Stomach smooth muscle (tissue), 2 donors: ENCODE data around the gene TOMM6.
A peak's percentile ranks its signal among the peaks of the same experiment; 100 is the strongest.

ENCODE experiments used
- H3K27ac ChIP-seq: one replicate; pipeline ENCODE4 v1.7.0; 2013; ENCODE audit warnings: mild to moderate bottlenecking, low read length, inconsistent platforms
- H3K27me3 ChIP-seq, 2 donors: one replicate each; pipeline ENCODE4 v1.7.0; 2013; ENCODE audit warnings: low read length in 2 of 2; ENCODE audit not compliant: insufficient read depth in 2 of 2, control insufficient read depth in 1 of 2
- H3K36me3 ChIP-seq, 2 donors: one replicate each; pipeline ENCODE4 v1.7.0; 2013; ENCODE audit warnings: low read length in 2 of 2; ENCODE audit not compliant: control insufficient read depth in 2 of 2, insufficient read depth in 2 of 2
- H3K4me1 ChIP-seq: one replicate; pipeline ENCODE4 v1.7.0; 2013; ENCODE audit warnings: low read length; ENCODE audit not compliant: control insufficient read depth, insufficient read depth
- H3K4me3 ChIP-seq, 2 donors: one replicate each; pipeline ENCODE4 v1.7.0; 2013; ENCODE audit warnings: low read length in 2 of 2
- H3K9ac ChIP-seq, 2 donors: one replicate each; pipeline ENCODE4 v1.7.0; 2013; ENCODE audit warnings: low read length in 2 of 2, mild to moderate bottlenecking in 1 of 2
- H3K9me3 ChIP-seq, 2 donors: one replicate each; pipeline ENCODE4 v1.7.0; 2013; ENCODE audit warnings: low read length in 2 of 2; ENCODE audit not compliant: control insufficient read depth in 2 of 2
- donor health status: healthy.
- donor health status: Pancreatic carcinoma.

Gene TOMM6

DNA sequence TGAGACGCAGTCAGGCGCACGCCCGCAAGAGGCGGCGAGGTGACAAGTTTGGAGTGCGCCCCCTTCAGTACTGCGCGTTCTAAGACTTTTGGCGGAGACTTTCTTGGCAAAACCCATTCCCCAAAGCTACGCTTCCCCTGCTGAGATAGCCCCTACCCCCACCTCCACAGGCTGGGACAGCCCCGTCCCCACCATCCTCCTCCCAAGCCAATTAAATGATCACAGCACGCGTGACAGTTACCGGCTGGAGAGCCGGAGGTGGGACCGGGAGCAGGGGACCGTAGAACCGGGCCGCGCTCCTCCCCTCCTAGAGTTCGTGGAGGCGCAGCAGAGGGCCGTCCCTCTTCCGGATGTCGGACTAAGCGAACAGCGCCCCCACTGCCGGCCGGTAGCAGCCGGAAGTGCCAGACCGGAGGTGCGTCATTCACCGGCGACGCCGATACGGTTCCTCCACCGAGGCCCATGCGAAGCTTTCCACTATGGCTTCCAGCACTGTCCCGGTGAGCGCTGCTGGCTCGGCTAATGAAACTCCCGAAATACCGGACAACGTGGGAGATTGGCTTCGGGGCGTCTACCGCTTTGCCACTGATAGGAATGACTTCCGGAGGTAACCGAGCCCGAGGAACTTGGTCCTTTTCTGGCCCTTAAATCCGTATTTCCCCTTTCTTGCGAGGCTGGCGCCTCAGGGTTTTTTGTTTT is at the start of gene TOMM6:
TOMM6 (plus strand) TSS at position 476 of the 699 bp plus-strand sequence; CDS start at position 480, 4 bp downstream.
- peak within 1 kb of the TSS; percentile 94 for H3K27ac ChIP-seq
- H3K36me3 ChIP-seq: peaks cover 16 to 20% of the 10 kb centered on the region in 2 donors
- peak within 1 kb of the TSS; percentile 95 to 99 for H3K9ac ChIP-seq
- H3K9me3 ChIP-seq: no peaks in the 10 kb centered on the region
- H3K4me3 ChIP-seq: peak within 1 kb of the TSS; percentile 85 to 99
- H3K4me1 ChIP-seq: peaks cover 29% of the 10 kb centered on the region
- H3K27me3 ChIP-seq: no peaks in the 10 kb centered on the region

- no peaks in the 10 kb centered on the region for H3K36me3 ChIP-seq
These were observed 48.5 kb upstream of the TOMM6 start for GRCh38 chr6:41739041-41739440.

GRCh38 chr6:41740366-41741162 is 46.9 kb upstream of the TOMM6 start:
- no peaks in the 10 kb centered on the region for H3K36me3 ChIP-seq
- no peaks in the 10 kb centered on the region for H3K9me3 ChIP-seq
- H3K27me3 ChIP-seq: no peaks in the 10 kb centered on the region
- H3K27ac ChIP-seq: no peak overlapping the region
- no peak overlapping the region for H3K4me3 ChIP-seq
- peaks cover 5% of the 10 kb centered on the region for H3K4me1 ChIP-seq
- no peak overlapping the region for H3K9ac ChIP-seq

More at GRCh38 chr6:41739041-41739440, 48.5 kb upstream of the TOMM6 start:
- Histone ChIP-seq H3K9ac (no peak overlapping the region), H3K9me3 (no peaks in the 10 kb centered on the region), H3K27ac (no peak overlapping the region), H3K4me3 (no peak overlapping the region), H3K27me3 (no peaks in the 10 kb centered on the region), H3K4me1 (peaks cover 6% of the 10 kb centered on the region)

DNA sequence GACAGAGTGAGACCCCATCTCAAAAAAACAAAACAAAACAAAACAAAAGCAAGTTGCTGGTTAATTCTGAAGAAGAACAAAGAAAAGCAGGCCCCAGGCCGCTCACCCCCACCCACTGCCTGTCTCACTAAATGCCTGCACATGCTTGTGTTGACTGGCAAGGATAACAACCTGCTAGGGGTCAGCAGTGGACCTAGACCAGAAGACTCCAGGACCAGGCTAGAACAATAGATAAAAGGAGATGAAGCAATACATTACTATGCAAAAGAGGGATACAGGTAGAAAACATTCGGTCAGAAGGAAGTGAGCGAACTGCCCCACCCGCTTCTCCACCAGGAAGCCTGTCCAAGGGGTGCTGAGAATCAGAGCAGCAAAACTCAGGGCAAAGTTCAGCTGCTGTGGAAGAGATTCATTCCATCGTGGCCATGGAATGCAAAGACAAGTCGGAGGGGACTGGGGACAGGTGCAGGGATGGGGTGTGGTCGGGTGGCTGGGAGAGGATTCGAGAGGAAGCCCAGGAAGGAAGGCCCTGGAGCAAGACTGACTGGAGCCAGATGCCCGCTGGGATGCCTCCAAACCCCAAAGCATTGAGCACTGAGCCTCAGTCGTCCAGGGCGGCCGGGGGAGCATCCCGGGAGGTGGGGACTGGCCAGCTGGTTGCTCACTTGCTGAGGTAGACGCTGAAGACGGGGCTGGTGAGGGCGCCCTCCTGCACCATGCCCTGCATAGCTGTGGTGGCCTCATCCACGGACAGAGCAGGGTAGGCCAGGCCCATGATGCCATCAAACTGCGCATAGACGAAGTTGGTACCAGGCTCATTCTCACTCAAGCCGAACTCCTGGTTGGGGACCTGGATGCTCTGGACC is 45.6 kb upstream of the TOMM6 start:
- Histone ChIP-seq H3K4me1 (no peaks in the 10 kb centered on the region), H3K36me3 (no peaks in the 10 kb centered on the region), H3K9ac (no peak overlapping the region), H3K27ac (no peak overlapping the region), H3K4me3 (no peak overlapping the region), H3K9me3 (no peaks in the 10 kb centered on the region), H3K27me3 (no peaks in the 10 kb centered on the region)

GRCh38 chr6:41743406-41744235 is 43.9 kb upstream of the TOMM6 start:
- no peaks in the 10 kb centered on the region for H3K36me3 ChIP-seq
- no peak overlapping the region for H3K27ac ChIP-seq
- no peaks in the 10 kb centered on the region for H3K4me1 ChIP-seq
- H3K9ac ChIP-seq: no peak overlapping the region
- no peaks in the 10 kb centered on the region for H3K27me3 ChIP-seq
- no peaks in the 10 kb centered on the region for H3K9me3 ChIP-seq
- H3K4me3 ChIP-seq: no peak overlapping the region

- H3K27me3 ChIP-seq: no peaks in the 10 kb centered on the region
These were observed 43.2 kb upstream of the TOMM6 start for GRCh38 chr6:41744236-41744787.

GRCh38 chr6:41746107-41746506 is 41.4 kb upstream of the TOMM6 start:
- H3K4me3 ChIP-seq: no peak overlapping the region
- no peak overlapping the region for H3K27ac ChIP-seq
- H3K27me3 ChIP-seq: no peaks in the 10 kb centered on the region
- no peaks in the 10 kb centered on the region for H3K4me1 ChIP-seq
- no peaks in the 10 kb centered on the region for H3K9me3 ChIP-seq
- no peak overlapping the region for H3K9ac ChIP-seq
- H3K36me3 ChIP-seq: no peaks in the 10 kb centered on the region

More at GRCh38 chr6:41744236-41744787, 43.2 kb upstream of the TOMM6 start:
- Histone ChIP-seq H3K9me3 (no peaks in the 10 kb centered on the region), H3K4me1 (no peaks in the 10 kb centered on the region), H3K4me3 (no peak overlapping the region), H3K36me3 (no peaks in the 10 kb centered on the region), H3K27ac (no peak overlapping the region), H3K9ac (no peak overlapping the region)

GRCh38 chr6:41747256-41748101 is 40.0 kb upstream of the TOMM6 start, which contains the start of gene PGC:
PGC (minus strand) TSS chr6:41747397; CDS start chr6:41747334, 63 bp downstream.
- Histone ChIP-seq H3K4me3 (no peak within 1 kb of the TSS), H3K36me3 (no peaks in the 10 kb centered on the region), H3K27ac (no peak within 1 kb of the TSS), H3K9me3 (no peaks in the 10 kb centered on the region), H3K9ac (no peak within 1 kb of the TSS), H3K27me3 (no peaks in the 10 kb centered on the region), H3K4me1 (no peaks in the 10 kb centered on the region)

- no peak overlapping the region for H3K27ac ChIP-seq
- H3K4me3 ChIP-seq: no peak overlapping the region
- H3K9me3 ChIP-seq: no peaks in the 10 kb centered on the region
- no peaks in the 10 kb centered on the region for H3K4me1 ChIP-seq
- H3K9ac ChIP-seq: no peak overlapping the region
- H3K27me3 ChIP-seq: no peaks in the 10 kb centered on the region
- no peaks in the 10 kb centered on the region for H3K36me3 ChIP-seq
These were observed 39.4 kb upstream of the TOMM6 start for GRCh38 chr6:41748102-41748477.
